Cerebellar cortex (tissue), 1 donor: ENCODE data around the gene MRGPRX3.
"Not testable (repeated sequence)": the region's sequence is repeated elsewhere in the genome, so short reads cannot be mapped to it uniquely, and the experiment has no call there.

Source experiments
- DNase-seq: peaks from one replicate; pipeline ENCODE4 v3.0.0-alpha.2; 2015; ENCODE audit warnings: low spot score

MRGPRX3 gene

GRCh38 chr11:18132341-18132740 lies at the start of gene MRGPRX3:
MRGPRX3 (plus strand) TSS chr11:18132571; CDS start chr11:18137203, 4,632 bp downstream.
- DNase-seq = no peak

- no peak for DNase-seq
These were observed 44.0 kb upstream of the MRGPRX3 start for GRCh38 chr11:18088366-18088765.

- no peak for DNase-seq
These were observed 43.4 kb upstream of the MRGPRX3 start for GRCh38 chr11:18088966-18089365.

GRCh38 chr11:18091731-18092130 lies 40.6 kb upstream of the MRGPRX3 start:
- DNase-seq = no peak

GRCh38 chr11:18093959-18094358 lies 38.4 kb upstream of the MRGPRX3 start:
- DNase-seq = no peak

GRCh38 chr11:18100926-18101656 lies 31.3 kb upstream of the MRGPRX3 start:
- no peak for DNase-seq

- no peak for DNase-seq
These were observed 27.1 kb upstream of the MRGPRX3 start for GRCh38 chr11:18105086-18105801.

GRCh38 chr11:18105802-18106574 lies 26.4 kb upstream of the MRGPRX3 start, which contains the start of gene SAAL1:
SAAL1 (minus strand) TSS chr11:18106082; CDS start chr11:18106041, 41 bp downstream.
- peak; percentile 83 for DNase-seq

GRCh38 chr11:18106688-18107087 lies 25.7 kb upstream of the MRGPRX3 start:
- DNase-seq = no peak

GRCh38 chr11:18108254-18108653 lies 24.1 kb upstream of the MRGPRX3 start:
- DNase-seq = no peak

- no peak for DNase-seq
These were observed 21.4 kb upstream of the MRGPRX3 start for GRCh38 chr11:18111005-18111404.

GRCh38 chr11:18115360-18116127 lies 16.8 kb upstream of the MRGPRX3 start:
- DNase-seq = peak; percentile 74

- DNase-seq = not testable (repeated sequence)
These were observed 11.0 kb upstream of the MRGPRX3 start for GRCh38 chr11:18121331-18121828.

- not testable (repeated sequence) for DNase-seq
These were observed 1.3 kb upstream of the MRGPRX3 start for GRCh38 chr11:18131115-18131514.

GRCh38 chr11:18135308-18135707 lies 2.9 kb downstream of the MRGPRX3 start:
- DNase-seq = no peak

- no peak for DNase-seq
These were observed 4.9 kb downstream of the MRGPRX3 start for GRCh38 chr11:18137186-18137800.

GRCh38 chr11:18140145-18140544 lies 7.8 kb downstream of the MRGPRX3 start:
- DNase-seq = no peak

- no peak for DNase-seq
These were observed 11.9 kb downstream of the MRGPRX3 start for GRCh38 chr11:18144243-18144642.

GRCh38 chr11:18145025-18145424 lies 12.7 kb downstream of the MRGPRX3 start:
- no peak for DNase-seq

- no peak for DNase-seq
These were observed 13.5 kb downstream of the MRGPRX3 start for GRCh38 chr11:18145837-18146236.

GRCh38 chr11:18151581-18151980 lies 19.2 kb downstream of the MRGPRX3 start:
- no peak for DNase-seq
